DMS53 (cell line): ENCODE results near the gene CD99.
"Not testable (repeated sequence)": the region's sequence is repeated elsewhere in the genome, so short reads cannot be mapped to it uniquely, and the experiment has no call there.

Source experiments
- DNase-seq: peaks from one replicate; lab custom pipeline; 2025; lab: John Stamatoyannopoulos, UW

CD99 gene

GRCh38 chrX:2690856-2691542, at the start of gene CD99:
Gene CD99 (plus strand): TSS chrX:2691295. CDS start chrX:2691361, 66 bp downstream.
- no peak for DNase-seq

GRCh38 chrX:2642146-2642545, 48.9 kb upstream of the CD99 start:
- no peak for DNase-seq

GRCh38 chrX:2642791-2643190, 48.3 kb upstream of the CD99 start:
- DNase-seq, result no peak

GRCh38 chrX:2643880-2644279, 47.2 kb upstream of the CD99 start:
- no peak for DNase-seq

GRCh38 chrX:2645563-2645962, 45.5 kb upstream of the CD99 start:
- no peak for DNase-seq

GRCh38 chrX:2647627-2648026, 43.5 kb upstream of the CD99 start:
- no peak for DNase-seq

- no peak for DNase-seq
Measured at GRCh38 chrX:2650037-2650436, 41.1 kb upstream of the CD99 start.

- DNase-seq, result no peak
Measured at GRCh38 chrX:2650865-2651264, 40.2 kb upstream of the CD99 start.

- DNase-seq, result no peak
Measured at GRCh38 chrX:2652106-2652505, 39.0 kb upstream of the CD99 start.

- DNase-seq, result no peak
Measured at GRCh38 chrX:2654436-2655340, 36.4 kb upstream of the CD99 start.

GRCh38 chrX:2656257-2656836, 34.7 kb upstream of the CD99 start:
- no peak for DNase-seq

- no peak for DNase-seq
Measured at GRCh38 chrX:2657532-2658113, 33.5 kb upstream of the CD99 start.

- DNase-seq, result no peak
Measured at GRCh38 chrX:2658585-2659292, 32.4 kb upstream of the CD99 start.

- no peak for DNase-seq
Measured at GRCh38 chrX:2662586-2662985, 28.5 kb upstream of the CD99 start.

- DNase-seq, result no peak
Measured at GRCh38 chrX:2664502-2664901, 26.6 kb upstream of the CD99 start.

- no peak for DNase-seq
Measured at GRCh38 chrX:2665387-2666304, 25.4 kb upstream of the CD99 start.

- DNase-seq, result no peak
Measured at GRCh38 chrX:2666491-2666890, 24.6 kb upstream of the CD99 start.

- no peak for DNase-seq
Measured at GRCh38 chrX:2670978-2671377, 20.1 kb upstream of the CD99 start.

GRCh38 chrX:2672084-2672483, 19.0 kb upstream of the CD99 start:
- no peak for DNase-seq

GRCh38 chrX:2673611-2674010, 17.5 kb upstream of the CD99 start:
- DNase-seq, result no peak

GRCh38 chrX:2675657-2676200, 15.4 kb upstream of the CD99 start:
- not testable (repeated sequence) for DNase-seq
